Measurements from ENCODE around the gene GLRX. TPM values are rescaled to one million over a fixed set of nuclear protein-coding genes. Genes with fewer than 3 reads are reported as not detected.

GLRX gene
- total RNA-seq, 1 experiment from 2014 or later, result 17.9 TPM

GRCh38 chr5:95806687-95807086, 15.8 kb downstream of the GLRX start:
- intact Hi-C loops (cut with micrococcal nuclease; ENCODE audit: unreplicated experiment), result no loop called here
- Histone ChIP-seq H3K4me3 (ENCODE audit: low read depth, low read length) (no peak overlapping the region), H3K9me3 (no peaks in the 10 kb centered on the region), H3K4me1 (peaks cover 52% of the 10 kb centered on the region), H3K27me3 (replicated peaks; ENCODE audit: control insufficient read depth, insufficient read depth, low read length) (no peaks in the 10 kb centered on the region), H3K36me3 (ENCODE audit: control insufficient read depth, insufficient read depth, low read length) (no peaks in the 10 kb centered on the region)
- CTCF ChIA-PET, result no interaction called here
- BruUV-seq (replicated peaks), result no TSS peak
- Mint-ChIP-seq H3K9me3 (ENCODE audit: unreplicated experiment) (no peaks in the 10 kb centered on the region), H3K4me1 (ENCODE audit: low read depth, unreplicated experiment) (peaks cover 34% of the 10 kb centered on the region), H3K4me3 (ENCODE audit: unreplicated experiment) (no peak overlapping the region), H3K36me3 (ENCODE audit: insufficient read depth, unreplicated experiment) (peaks cover 2% of the 10 kb centered on the region), H3K27ac (ENCODE audit: unreplicated experiment) (no peak overlapping the region), H3K27me3 (ENCODE audit: insufficient read depth, unreplicated experiment) (no peaks in the 10 kb centered on the region)
- no peak for DNase-seq
- POLR2A ChIA-PET, result no interaction called here
- TF ChIP-seq, protein P1, sequence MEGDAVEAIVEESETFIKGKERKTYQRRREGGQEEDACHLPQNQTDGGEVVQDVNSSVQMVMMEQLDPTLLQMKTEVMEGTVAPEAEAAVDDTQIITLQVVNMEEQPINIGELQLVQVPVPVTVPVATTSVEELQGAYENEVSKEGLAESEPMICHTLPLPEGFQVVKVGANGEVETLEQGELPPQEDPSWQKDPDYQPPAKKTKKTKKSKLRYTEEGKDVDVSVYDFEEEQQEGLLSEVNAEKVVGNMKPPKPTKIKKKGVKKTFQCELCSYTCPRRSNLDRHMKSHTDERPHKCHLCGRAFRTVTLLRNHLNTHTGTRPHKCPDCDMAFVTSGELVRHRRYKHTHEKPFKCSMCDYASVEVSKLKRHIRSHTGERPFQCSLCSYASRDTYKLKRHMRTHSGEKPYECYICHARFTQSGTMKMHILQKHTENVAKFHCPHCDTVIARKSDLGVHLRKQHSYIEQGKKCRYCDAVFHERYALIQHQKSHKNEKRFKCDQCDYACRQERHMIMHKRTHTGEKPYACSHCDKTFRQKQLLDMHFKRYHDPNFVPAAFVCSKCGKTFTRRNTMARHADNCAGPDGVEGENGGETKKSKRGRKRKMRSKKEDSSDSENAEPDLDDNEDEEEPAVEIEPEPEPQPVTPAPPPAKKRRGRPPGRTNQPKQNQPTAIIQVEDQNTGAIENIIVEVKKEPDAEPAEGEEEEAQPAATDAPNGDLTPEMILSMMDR (IDR thresholded peaks at IDR 0.05; ENCODE audit: insufficient read depth in 1 of 2, low read depth in 1 of 2, low read length in 1 of 2, severe bottlenecking in 1 of 2, unreplicated experiment in 1 of 2), result no peak

DNA sequence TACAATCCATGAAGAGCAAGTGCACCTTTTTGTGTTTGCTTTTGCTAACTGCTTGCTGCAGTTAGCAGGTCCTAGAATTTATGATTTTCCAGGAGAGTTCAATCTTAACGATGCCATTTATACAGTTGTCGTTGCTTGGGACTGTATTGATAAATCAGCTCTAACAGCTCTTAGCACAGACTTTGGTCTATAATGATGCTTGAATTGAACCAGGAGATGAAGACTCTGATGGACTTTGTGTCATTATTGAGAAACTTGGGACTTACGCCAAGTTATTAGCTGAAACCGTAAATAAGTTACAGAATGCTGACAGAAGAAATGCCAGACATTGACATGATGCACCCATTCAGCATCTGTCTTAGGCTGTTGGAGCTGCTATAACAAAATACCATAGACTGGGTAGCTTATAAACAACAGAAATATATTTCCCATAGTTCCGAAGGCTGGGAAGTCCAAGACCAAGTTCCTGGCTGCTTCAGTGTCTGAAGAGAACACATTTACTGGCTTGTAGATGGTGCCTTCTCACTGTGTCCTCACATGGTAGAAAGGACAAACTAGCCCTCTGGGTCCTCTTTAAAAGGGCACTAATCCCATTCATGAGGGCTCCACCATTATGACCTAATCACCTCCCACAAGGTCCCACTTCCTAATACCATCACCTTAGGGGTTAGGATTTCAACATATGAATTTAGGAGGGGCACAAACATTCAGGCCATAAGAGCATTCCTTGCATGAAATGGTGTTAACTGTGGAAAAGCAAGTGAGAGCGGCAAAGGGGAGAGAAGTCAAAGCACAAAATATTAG, 17.6 kb downstream of the GLRX start:
- intact Hi-C loops (cut with micrococcal nuclease; ENCODE audit: unreplicated experiment), result no loop called here
- H3K36me3 Mint-ChIP-seq (ENCODE audit: insufficient read depth, unreplicated experiment), result no peaks in the 10 kb centered on the region
- Histone ChIP-seq H3K4me1 (peaks cover 39% of the 10 kb centered on the region), H3K4me3 (ENCODE audit: low read depth, low read length) (no peak overlapping the region), H3K36me3 (ENCODE audit: control insufficient read depth, insufficient read depth, low read length) (no peaks in the 10 kb centered on the region), H3K9me3 (no peaks in the 10 kb centered on the region), H3K27me3 (replicated peaks; ENCODE audit: control insufficient read depth, insufficient read depth, low read length) (no peaks in the 10 kb centered on the region)
- CTCF ChIA-PET, result interaction anchor here (0.6 to 1.1 kb wide), 2 partner anchors 24 to 134 kb away, joined by 3 to 6 read pairs; no protein-coding TSS in a partner anchor
- TF ChIP-seq, protein P1 (IDR thresholded peaks at IDR 0.05; ENCODE audit: insufficient read depth in 1 of 2, low read depth in 1 of 2, low read length in 1 of 2, severe bottlenecking in 1 of 2, unreplicated experiment in 1 of 2), result no peak
- BruUV-seq (replicated peaks), result no TSS peak
- no peaks in the 10 kb centered on the region for H3K9me3 Mint-ChIP-seq (ENCODE audit: unreplicated experiment)
- H3K27ac Mint-ChIP-seq (ENCODE audit: unreplicated experiment), result no peak overlapping the region
- POLR2A ChIA-PET, result no interaction called here
- no peak overlapping the region for H3K4me3 Mint-ChIP-seq (ENCODE audit: unreplicated experiment)
- peaks cover 20% of the 10 kb centered on the region for H3K4me1 Mint-ChIP-seq (ENCODE audit: low read depth, unreplicated experiment)
- no peak for DNase-seq
- no peaks in the 10 kb centered on the region for H3K27me3 Mint-ChIP-seq (ENCODE audit: insufficient read depth, unreplicated experiment)

DNA sequence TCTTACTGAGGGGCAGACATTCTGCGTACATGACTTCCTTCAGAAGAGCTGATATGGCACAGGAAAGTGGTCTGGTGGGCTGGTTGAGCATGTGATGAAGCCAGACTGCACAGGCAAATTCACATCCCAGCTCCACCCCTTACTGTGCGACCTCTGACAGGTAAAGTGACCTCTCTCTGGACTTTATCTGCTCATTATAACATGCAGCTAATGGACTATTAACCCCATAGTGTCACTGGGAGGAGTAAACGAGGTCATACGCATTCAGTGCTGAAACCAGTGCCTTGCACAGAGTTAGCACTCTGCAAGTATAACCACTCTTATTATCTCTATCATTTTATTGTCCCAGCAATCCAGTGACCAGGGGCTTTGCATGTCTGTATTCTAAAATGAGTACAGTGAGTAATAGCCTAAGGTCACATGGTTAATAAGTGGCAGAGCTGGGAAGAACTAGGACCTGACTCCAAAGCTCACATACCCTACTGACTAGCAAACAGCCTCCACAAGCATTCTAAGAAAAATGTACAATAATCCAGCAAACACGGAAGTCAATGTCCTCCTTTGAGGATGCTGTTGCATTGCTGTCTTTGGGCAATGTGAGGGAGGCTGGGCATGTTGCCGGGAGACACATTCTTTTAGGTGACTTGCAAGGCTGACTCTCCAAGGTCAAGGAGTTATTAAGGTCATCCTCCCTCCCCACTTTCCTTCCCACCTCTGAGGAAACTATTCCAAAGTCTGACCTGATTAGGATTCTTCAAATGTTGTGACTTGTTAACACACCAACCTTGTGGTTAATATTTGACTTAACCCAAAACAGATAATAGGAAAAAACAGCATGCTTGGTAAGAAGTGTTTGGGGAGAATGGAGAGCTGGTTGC, 19.0 kb downstream of the GLRX start:
- peak overlapping the region; percentile 18 for H3K4me3 Mint-ChIP-seq (ENCODE audit: unreplicated experiment)
- H3K4me1 Mint-ChIP-seq (ENCODE audit: low read depth, unreplicated experiment), result peaks cover 20% of the 10 kb centered on the region
- no peaks in the 10 kb centered on the region for H3K27me3 Mint-ChIP-seq (ENCODE audit: insufficient read depth, unreplicated experiment)
- Histone ChIP-seq H3K27me3 (replicated peaks; ENCODE audit: control insufficient read depth, insufficient read depth, low read length) (no peaks in the 10 kb centered on the region), H3K9me3 (no peaks in the 10 kb centered on the region), H3K36me3 (ENCODE audit: control insufficient read depth, insufficient read depth, low read length) (no peaks in the 10 kb centered on the region), H3K4me1 (peaks cover 33% of the 10 kb centered on the region), H3K4me3 (ENCODE audit: low read depth, low read length) (no peak overlapping the region)
- CTCF ChIA-PET, result interaction anchor here (0.6 to 1.1 kb wide), 2 partner anchors 22 kb away, joined by 4 to 6 read pairs; no protein-coding TSS in a partner anchor
- no peaks in the 10 kb centered on the region for H3K36me3 Mint-ChIP-seq (ENCODE audit: insufficient read depth, unreplicated experiment)
- POLR2A ChIA-PET, result interaction anchor here (0.6 kb wide), 1 partner anchor 52 kb away, joined by 3 read pairs; no protein-coding TSS in a partner anchor
- TF ChIP-seq, protein P1 (IDR thresholded peaks at IDR 0.05; ENCODE audit: insufficient read depth in 1 of 2, low read depth in 1 of 2, low read length in 1 of 2, severe bottlenecking in 1 of 2, unreplicated experiment in 1 of 2), result no peak
- no peaks in the 10 kb centered on the region for H3K9me3 Mint-ChIP-seq (ENCODE audit: unreplicated experiment)
- peak; percentile 72 to 86 for DNase-seq
- intact Hi-C loops (cut with micrococcal nuclease; ENCODE audit: unreplicated experiment), result loop anchor here (1.0 to 2.0 kb wide), 4 partner anchors 8 to 31 kb away; partner anchors contain the start of gene GLRX
- H3K27ac Mint-ChIP-seq (ENCODE audit: unreplicated experiment), result peak overlapping the region; percentile 42
- no TSS peak for BruUV-seq (replicated peaks)
